ENCODE results near the gene MICAL2. TPM values are rescaled to one million over a fixed set of nuclear protein-coding genes. Genes with fewer than 3 reads are reported as not detected.

Gene MICAL2
- total and polyA plus RNA-seq, 2 donors (not counting 3 experiments of a cell fraction or from before 2014, with no cell fraction given), result 67.6 to 200 TPM

- no peaks in the 10 kb centered on the region for H3K9me3 ChIP-seq (replicated peaks; ENCODE audit: control insufficient read depth, insufficient read depth, low read length)
- H3K36me3 ChIP-seq (ENCODE audit: control insufficient read depth in 2 of 2, extremely low read depth in 1 of 2, insufficient read depth in 2 of 2, low read length in 2 of 2), result no peaks in the 10 kb centered on the region
- no peaks in the 10 kb centered on the region for H3K9me1 ChIP-seq (replicated peaks; ENCODE audit: control insufficient read depth, extremely low read depth, insufficient read depth, low read length)
- H3K27me3 ChIP-seq (ENCODE audit: control insufficient read depth in 2 of 2, insufficient read depth in 2 of 2, low read length in 2 of 2), result no peaks in the 10 kb centered on the region
- H2AFZ ChIP-seq (ENCODE audit: low read depth, low read length), result no peak overlapping the region
- ChIA-PET POLR2A (interaction anchor here (0.8 kb wide), 1 partner anchor 28 kb away, joined by 3 read pairs; no protein-coding TSS in a partner anchor), CTCF (interaction anchor here (1.1 to 2.0 kb wide), 5 partner anchors 16 to 87 kb away, joined by 3 to 4 read pairs (median 4); no protein-coding TSS in a partner anchor)
- intact Hi-C loops (cut with micrococcal nuclease) (no loop called here), dilution Hi-C loops (cut with MboI; ENCODE audit: extremely low pct_ligation_motif_present, low sequenced_read_pairs) (no loop called here)
- no peak overlapping the region for H3K27ac ChIP-seq (ENCODE audit: insufficient read depth, low read depth, low read length)
- BruUV-seq (replicated peaks), result no TSS peak
- peaks cover 62% of the 10 kb centered on the region for H3K79me2 ChIP-seq (ENCODE audit: control insufficient read depth, insufficient read depth, low read length)
- TF ChIP-seq MAX (IDR thresholded peaks at IDR 0.05; ENCODE audit: insufficient read depth, insufficient read length), result no peak
- no peak for TF ChIP-seq CTCF (IDR thresholded peaks at IDR 0.05; ENCODE audit: extremely low read depth in 1 of 2, insufficient read depth in 1 of 2, low read depth in 1 of 2, low read length in 2 of 2)
- no peak for TF ChIP-seq FOS (IDR thresholded peaks at IDR 0.05; ENCODE audit: borderline replicate concordance, insufficient read depth, low read length)
- TF ChIP-seq JUN (IDR thresholded peaks at IDR 0.05; ENCODE audit: borderline replicate concordance, insufficient read depth, insufficient read length, low read depth), result no peak
- no peak for TF ChIP-seq EZH2 (IDR thresholded peaks at IDR 0.05; ENCODE audit: borderline replicate concordance, low read depth, low read length, severe bottlenecking)
- TF ChIP-seq GATA2 (IDR thresholded peaks at IDR 0.05; ENCODE audit: insufficient read depth, insufficient read length, low read depth, low read length), result no peak
- no peak for TF ChIP-seq POLR2AphosphoS5 (IDR thresholded peaks at IDR 0.05; ENCODE audit: insufficient read depth, low read depth, low read length)
- TF ChIP-seq POLR2A (IDR thresholded peaks at IDR 0.05; ENCODE audit: low read depth, low read length), result no peak
- TF ChIP-seq MYC (IDR thresholded peaks at IDR 0.05; ENCODE audit: low read depth, low read length), result no peak
- no peak overlapping the region for H3K9ac ChIP-seq (replicated peaks; ENCODE audit: extremely low read depth, insufficient read depth, low read length)
- DNase-seq (ENCODE audit: low read depth, low spot score) (no peak), FAIRE-seq (no peak)
- H3K4me1 ChIP-seq (ENCODE audit: control insufficient read depth, extremely low read depth, insufficient read depth, low read length), result peaks cover 31% of the 10 kb centered on the region
- no peak overlapping the region for H3K4me3 ChIP-seq (replicated peaks in 1 of 3; ENCODE audit: insufficient read depth in 1 of 3, low read depth in 1 of 3, low read length in 3 of 3)
- no peaks in the 10 kb centered on the region for H4K20me1 ChIP-seq (replicated peaks; ENCODE audit: control insufficient read depth, extremely low read depth, insufficient read depth, low read length)
- H3K4me2 ChIP-seq (ENCODE audit: insufficient read depth, low read length), result no peak overlapping the region
These were observed 24.8 kb downstream of the MICAL2 start for GRCh38 chr11:12135185-12135584.

Data from endothelial cell of umbilical vein (primary cell).